Activated T-cell treated with anti-CD3 and anti-CD28 coated beads for 1 hour (primary cell): ENCODE results near the gene IL20RB.

Experiments used
- DNase-seq: peaks from one replicate; pipeline ENCODE4 v3.0.0-alpha.2; 2020; ENCODE audit warnings: low read depth

Gene IL20RB

DNA sequence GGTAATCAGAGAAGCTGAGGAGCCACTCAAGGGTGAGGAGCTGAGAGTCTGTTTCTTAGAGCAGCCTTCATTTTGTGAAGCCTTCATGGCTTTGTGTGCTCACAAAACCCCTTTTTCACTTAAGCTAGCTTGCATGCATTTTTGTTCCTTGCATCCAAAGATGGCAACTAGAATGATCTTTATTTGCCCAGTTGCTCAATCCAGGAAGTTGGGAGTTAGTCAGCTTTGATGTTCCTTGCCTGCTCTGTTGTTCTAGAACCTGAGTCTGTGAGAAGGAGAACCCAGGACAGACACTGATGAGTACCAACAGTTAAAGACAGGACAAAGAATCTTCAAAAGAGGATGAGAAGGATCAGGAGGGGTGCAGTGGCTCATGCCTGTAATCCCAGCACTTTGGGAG lies 81.8 kb downstream of the IL20RB start:
- DNase-seq = no peak

DNA sequence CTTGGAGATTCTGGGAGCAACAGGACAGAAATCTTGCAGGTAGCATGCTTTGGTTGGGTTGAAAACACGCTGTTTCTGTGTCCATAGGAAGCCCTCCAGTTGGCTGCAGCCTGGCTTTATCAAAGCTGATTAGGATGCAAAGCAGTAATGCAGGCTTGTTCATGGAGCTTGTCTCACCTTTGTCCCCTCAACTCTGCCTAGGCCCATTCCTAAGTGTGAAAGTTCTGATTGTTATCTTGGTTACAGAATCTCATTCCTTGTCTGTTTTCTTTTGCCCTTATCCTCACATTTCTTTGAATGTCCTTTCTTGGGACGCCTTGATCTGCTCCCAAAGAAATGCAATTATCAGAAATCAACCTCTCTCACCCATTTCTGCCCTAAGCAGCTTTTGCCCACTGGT lies 83.5 kb downstream of the IL20RB start:
- no peak for DNase-seq

DNA sequence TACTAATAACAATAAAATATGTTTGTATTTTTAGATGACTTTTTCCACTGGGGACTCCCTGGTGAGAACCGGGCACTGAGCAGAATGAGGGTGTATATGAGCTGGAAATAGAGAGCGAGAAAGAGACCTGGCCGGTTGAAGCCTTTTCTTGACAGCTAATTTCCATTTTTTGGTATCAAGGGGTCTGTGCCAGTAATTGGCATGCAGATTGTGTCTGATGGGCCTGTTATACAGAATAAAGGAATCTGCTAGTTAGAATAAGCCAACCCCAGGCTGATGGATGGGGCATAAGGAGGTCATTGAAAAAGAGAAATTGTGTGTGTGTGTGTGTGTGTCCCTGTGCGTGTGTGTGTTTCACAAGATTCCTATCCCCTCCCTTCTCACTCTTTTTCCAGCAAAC lies 83.9 kb downstream of the IL20RB start:
- DNase-seq = no peak

DNA sequence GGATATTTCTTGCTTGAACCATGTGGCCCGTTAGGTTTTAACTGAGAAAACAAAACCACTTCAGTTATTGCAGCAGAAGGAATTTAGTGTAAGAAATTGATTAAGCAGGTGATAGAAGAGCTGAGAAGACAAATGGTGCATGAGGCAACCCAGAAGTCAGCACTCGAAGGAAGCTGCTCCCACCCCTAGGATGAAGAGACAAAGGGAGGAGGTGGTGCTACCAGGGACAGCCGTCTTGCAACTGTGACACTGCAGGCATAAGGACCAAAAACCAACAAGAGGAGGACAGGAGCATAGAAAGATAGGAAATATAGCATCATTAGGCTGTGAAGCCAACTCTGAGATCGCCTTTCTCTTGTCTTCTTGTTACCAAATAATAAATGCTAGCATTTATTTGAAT lies 89.0 kb downstream of the IL20RB start:
- DNase-seq = no peak

DNA sequence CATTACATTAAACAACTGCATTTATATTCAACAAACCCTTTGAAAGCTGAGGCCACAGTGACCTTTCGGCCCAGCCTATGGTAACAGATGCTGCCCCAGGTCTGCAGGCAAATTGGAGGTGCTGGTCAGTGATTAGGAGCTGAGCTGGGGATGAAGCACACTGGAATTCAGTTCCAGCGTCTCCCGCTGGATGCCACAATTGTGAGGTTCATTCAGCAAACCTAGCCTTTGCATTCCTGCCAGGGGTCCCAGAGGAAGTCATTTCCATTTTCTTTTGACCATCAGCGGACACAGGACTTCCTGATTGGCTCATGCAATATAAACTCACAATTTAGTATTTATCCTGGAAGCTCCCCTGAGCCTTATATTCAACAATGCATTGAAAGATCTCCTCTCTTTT lies 89.5 kb downstream of the IL20RB start:
- DNase-seq = no peak

DNA sequence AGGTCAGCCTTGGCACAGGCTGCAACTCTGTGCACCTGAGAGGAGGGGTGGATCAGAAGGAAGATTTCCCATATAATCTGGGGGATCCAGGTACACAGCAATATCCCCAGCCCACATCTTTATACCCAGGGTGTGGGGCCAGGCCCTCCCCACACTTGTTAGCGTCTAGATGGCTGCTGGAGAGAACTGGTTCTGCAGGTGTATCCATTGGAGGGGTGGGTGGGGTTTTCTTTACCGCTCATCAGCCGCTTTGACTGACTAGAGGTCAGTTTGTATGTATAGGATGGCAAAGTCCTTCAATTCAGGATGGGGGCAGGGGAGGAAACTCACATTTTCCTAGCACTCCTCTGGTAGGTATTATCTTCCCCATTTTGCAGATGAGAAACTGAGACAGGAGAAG lies 92.5 kb downstream of the IL20RB start:
- DNase-seq = no peak

DNA sequence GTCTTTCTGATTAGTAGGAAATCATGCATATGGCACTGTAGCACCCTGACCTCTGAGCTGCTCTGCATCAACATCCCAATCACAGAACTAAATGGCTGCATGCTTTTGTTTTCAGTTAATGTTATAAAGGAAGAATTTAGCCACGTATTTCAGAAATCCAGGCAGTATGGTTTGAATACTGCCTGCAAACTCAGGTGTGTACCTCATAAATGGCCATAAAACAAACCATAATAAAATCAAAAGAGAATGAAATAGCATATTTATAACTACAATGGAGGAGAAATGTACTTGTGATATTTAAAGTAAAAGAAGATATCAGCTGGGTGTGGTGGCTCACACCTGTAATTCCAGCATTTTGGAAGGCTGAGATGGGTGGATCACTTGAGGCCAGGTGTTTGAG lies 94.5 kb downstream of the IL20RB start:
- DNase-seq = no peak
